HPDE6-E6E7 (cell line): ENCODE data around the gene ZC3H12A.

Experiments
- DNase-seq: peaks from one replicate; pipeline ENCODE4 v3.0.0; 2011; ENCODE audit warnings: missing footprints; ENCODE audit errors: extremely low spot score

Gene ZC3H12A

DNA sequence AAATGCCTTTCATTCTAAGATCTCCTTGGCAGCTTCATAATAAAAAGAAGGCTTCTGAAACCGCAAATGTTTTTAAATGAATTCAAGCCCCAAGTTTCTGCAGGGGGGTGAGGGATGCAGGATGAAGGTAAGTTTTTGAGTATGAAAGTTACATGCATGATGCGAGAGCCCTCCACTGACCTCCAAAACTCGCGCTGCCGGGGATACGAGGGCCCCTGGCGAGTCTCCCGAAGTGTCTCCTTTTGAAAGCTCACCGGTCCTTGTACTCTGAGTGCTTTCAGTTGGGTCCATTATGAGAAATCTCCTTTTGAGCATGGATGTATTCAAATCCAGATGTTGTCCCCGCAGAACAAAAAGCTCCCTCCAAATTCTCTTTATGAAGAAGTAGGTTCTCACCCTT is 18.9 kb upstream of the ZC3H12A start:
- no peak for DNase-seq

DNA sequence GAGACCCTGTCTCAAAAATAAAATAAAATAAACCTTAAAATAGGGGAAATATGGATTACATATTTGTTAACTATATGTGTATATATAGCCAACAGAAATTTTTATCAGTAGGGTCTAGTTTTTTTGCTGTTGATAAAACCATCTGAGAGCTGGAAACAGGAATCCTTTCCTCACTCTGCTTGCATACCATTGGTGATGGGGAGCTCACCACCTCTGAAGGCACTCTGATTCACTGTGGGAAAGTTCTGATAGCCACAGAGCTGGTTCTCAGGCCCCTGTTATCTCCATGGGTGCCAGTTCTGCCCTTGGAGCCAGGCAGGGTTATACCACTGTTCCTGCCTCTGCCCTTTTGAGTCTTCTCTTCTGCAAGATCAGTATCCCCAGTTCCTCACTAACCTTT is 17.8 kb upstream of the ZC3H12A start:
- DNase-seq: no peak

DNA sequence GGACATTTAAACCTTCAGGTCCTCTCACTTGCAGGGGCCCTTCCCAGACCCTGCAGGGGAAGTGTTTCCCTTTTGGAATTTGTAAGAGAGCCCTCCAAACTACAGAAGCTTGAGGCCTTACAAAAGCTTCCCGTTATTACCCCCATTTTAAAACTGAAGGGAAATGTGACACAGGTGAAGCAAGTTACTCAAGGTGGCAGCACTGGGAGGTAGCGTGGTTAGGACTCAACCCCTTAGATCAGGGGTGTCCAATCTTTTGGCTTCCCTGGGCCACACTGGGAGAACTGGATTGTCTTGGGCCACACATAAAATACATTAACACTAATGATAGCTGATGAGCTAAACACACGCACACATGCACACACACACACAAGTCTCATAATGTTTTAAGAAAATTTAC is 15.8 kb upstream of the ZC3H12A start:
- no peak for DNase-seq

- DNase-seq: no peak
Observed at GRCh38 chr1:37461698-37462436, 12.5 kb upstream of the ZC3H12A start.

- DNase-seq: no peak
Observed at GRCh38 chr1:37464443-37464842, 9.9 kb upstream of the ZC3H12A start.

DNA sequence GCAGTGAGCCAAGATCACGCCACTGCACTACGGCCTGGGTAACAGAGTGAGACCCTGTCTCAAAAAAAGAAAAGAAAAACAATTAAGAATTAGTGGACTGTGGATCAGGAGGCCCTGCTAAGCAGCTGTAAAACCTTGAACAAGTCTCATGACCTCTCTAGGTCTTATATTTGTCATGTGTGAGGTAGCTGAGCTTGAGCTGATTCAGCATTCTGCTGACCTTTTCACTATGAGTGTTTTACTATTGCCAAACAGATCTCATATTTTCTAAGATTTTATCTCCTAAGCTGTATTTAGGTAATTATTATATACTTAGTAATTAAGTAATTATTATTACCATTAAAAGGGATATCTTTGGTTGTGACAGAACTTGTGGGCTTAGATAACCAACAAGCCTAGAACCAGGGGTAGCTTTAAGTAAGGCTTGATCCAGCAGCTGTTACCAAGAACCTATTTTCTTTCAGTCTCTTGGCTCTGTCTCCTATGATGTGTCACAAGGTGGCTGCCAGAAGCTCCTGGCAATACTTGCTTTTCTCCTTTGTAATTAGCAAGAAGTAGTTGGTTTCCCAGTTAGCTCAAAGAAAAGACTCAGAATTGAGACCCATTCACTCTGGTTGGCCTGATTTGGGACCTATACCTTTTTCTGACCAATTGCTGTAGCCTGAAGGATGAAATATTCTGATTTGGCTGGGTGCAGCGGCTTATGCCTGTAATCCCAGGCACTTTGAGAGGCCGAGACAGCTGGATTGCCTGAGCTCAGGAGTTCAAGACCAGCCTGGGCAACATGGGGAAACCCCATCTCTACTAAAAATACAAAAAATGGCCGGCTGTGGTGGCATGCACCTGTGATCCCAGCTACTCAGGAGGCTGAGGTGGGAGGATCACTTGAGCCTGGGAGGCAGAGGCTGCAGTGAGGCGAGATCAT is 8.5 kb upstream of the ZC3H12A start:
- DNase-seq: no peak

DNA sequence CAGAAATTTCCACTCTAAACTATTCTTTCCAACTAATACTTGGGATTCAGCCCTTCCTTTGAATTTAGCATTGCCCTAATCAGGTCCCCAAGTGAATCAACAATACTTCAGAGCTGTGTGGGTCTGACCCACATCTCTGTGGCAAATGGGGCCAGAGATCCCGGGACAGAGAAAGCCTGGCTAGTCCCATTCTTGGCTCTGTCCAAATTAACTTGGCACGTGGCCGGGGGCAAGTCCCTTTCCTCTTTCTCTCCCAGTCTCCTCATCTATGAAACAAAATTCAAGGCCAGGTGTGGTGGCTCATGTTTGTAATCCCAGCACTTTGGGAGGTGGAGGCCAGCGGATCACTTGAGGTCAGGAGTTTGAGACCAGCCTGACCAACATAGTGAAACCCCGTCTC is 6.3 kb upstream of the ZC3H12A start:
- no peak for DNase-seq

DNA sequence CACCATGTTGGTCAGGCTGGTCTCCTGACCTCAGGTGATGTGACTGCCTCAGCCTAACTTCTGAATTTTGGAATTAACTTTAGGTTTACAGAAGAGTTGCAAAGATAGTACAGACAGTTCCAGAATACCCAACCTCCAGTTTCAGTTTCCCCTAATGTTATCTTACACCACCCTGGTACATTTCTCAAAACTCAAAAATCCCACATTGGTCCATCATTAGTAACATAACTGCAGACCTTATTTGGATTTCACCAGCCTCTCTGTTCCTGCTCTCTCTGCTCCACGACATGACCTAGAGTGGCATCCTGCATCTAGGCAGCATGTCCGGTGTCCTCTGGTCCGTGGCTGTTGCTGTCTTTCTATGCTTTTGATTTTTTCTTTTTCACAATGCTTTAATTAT is 5.0 kb upstream of the ZC3H12A start:
- no peak for DNase-seq

DNA sequence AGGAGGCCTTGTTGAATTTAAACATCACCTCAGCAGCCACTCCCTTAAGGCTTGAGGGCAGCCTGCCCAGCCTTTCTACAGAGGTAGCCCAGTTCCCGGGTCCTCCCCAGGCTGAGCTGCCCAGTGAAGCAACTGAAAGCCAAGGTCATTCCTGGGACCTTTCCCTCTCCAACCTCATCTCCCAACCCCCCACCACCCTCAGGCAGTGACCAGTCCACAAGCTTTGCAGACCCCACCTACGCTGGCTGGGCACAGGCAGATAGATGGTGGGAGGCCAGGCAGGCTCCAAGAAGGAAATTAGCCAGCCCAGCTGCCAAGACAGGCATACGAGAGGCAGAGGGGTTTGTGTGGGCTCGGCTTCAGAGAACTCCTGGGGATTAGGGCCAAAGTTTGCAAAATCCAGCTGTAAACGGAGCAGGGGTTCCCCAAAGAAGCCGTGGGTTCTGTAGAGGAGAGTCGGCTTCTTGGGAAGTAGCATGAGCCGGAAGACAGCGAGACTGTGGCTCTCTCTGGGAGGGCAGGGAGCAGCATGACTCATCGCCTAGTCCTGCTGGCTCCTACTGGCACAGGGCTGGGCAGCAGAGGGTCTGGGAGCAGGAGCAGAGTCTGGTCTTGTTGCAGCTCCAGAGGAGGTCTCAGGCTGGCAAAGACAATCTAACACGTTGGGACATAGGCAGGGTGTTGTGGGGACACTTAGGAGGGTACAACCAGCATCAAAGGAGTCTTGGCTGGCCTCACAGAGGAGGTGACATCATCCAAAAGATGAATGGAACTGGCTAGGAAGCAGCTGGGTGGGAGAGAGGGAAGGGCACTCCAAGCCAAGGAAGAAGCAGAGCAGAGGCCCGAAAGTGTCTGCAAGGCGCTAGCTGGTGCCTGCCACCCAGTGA is 2.8 kb upstream of the ZC3H12A start:
- peak; percentile 93 for DNase-seq

GRCh38 chr1:37472281-37472680 is 2.1 kb upstream of the ZC3H12A start:
- no peak for DNase-seq

DNA sequence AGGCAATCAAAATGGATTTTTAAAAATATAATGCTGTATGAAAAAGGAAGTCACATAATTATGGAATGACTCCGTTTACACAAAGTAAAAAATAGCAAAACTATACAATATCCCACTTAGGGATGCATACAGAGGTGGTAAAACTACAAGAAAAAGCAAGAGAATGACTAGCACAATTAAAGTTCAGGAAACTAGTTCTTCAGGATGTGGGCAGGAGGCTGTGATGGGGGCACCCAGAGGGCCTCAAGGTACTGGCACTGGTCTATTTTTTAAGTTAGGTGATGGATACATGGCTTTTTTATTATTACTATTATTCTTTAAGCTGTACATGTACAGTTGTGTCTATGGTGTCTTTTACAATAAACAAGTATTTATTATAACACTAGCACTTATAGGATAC is 1.4 kb upstream of the ZC3H12A start:
- no peak for DNase-seq

DNA sequence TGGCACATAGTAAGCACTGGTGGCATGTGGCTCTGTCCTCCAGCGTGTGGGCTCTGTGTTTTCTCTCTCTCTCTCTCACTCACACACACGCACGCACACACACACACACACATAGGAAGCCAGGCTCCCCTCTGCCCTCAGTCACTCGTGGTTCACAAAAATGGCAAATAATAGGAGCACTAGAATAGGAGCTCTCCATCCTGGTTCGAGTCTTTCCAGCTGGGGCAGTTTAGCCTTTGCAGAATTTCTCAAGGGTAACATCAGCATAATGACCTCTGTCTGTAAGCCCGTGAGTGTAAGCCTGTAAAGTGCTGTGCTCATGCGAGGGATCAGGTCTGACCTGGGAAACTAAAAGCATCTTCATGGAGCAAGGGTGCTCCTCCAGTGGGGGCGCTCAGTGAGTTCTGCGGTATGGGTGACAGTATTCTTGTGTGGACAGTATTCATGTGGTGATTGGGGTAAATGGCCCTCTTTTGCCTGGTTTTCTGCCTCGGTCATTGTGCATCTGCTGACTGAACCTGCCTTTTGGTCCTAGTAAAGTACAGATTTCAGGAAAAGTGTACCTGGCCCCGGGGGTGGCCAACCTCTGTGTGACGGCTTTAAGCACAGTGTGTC is 842 bp upstream of the ZC3H12A start:
- no peak for DNase-seq

- DNase-seq: no peak
Observed at GRCh38 chr1:37474697-37475379, 458 bp downstream of the ZC3H12A start.

GRCh38 chr1:37475380-37476086 is 1.2 kb downstream of the ZC3H12A start:
- DNase-seq: no peak

DNA sequence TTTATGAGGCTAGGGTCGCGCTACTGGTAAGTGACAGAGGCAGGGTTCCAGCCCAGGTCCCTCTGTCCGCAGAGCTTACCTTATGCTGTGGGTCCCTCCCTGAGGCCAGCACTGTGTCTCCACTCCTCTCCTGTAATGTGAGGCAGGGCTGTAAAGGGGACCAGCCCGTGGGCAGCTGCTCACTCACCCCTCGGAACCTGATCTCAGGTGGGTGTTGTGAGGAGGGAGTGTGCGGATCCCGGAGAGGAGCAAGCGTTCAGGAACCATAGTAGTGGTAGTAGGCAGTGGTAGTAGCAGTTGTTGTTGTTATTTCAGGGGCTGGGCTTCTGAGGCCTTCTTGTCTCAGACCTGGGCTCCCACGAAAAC is 1.7 kb downstream of the ZC3H12A start:
- no peak for DNase-seq

DNA sequence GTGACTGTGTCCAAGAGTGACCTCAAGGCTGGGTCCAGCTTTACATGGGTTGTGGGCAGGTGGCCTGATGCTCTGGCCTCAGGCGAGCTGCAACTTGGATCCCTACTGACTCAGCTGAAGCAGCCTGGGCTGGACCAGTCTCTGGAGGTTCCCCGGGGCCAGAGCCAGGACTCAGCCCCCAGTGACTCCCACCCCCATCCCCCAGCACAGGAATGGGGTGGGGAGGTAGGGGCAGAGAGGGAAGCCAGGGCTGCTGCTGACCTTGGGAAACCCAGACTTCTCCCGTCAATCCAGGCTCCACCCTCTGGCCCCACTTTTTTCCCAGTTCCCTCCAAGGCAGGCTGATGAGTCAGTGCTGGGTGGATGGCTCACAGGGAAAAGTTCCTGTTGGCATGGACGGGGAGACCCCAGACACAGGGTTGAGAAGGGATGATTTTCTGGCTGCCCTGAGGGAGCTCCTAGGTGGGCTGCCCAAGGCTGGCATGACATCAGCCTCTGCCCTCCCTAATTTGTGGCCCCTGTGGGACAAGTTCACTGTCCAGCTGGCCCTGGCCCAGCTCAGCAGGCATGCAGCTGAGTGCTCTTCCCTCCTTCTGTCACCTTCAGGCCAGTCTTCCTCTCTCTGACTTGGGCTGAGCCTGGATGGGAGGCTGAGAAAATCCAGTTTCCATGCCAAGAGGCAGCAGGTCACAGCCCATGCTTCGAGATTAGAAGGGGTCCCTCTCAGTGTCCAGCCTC is 2.2 kb downstream of the ZC3H12A start:
- no peak for DNase-seq

DNA sequence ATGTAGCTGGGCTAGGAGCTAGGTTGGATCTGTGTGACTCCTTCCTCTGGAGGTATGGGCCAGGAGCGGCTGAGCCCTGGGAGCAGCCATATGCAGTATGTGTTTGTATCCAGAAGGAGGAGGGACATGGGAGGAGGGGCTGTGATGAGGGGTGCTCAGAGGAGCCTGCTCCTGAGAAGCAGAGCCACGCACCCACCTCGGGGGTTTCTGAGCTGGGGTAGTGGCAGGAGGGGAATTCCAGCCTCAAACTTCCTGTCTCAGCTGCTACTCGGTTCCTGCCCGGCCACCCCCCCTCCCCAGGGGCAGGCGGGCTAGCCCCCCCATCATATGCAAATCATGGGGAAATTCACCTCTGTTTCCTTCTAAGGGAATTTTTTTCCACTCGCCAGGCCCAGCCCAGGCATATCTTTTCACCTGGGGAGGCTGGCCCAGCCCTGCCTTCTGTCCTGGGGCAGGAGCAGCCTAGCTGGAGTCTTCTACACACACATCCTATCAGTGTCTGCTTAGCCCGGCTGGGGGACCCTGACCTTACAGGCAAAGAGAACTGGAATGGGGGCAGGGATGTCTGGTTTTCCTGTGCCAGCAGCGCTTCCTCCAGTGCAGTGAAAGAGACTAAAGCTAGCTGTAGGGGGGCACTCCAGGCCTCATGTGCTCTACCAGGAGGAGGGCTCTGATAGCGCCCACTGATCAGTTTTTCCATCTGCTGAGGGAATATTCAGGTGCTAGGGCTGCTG is 3.0 kb downstream of the ZC3H12A start:
- DNase-seq: no peak

DNA sequence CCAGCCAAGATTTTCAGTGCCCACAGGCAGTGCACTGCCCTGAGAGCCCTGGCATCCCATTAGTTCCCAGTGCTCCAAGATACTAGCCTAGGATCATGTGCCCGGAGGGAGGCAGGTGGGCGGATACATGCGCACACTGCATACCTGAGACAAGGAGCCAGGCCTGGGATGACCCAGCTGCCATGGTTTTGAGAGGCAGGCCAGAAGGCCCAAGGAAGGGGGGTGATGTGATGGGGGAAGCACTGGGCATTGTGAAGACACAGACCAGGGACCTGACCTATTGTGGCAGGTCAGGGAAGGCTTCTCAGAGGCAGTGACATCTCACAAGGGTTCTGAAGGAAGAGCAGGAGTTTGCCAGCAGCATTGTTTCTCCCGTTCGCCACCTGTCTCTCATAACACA is 3.6 kb downstream of the ZC3H12A start:
- DNase-seq: no peak

DNA sequence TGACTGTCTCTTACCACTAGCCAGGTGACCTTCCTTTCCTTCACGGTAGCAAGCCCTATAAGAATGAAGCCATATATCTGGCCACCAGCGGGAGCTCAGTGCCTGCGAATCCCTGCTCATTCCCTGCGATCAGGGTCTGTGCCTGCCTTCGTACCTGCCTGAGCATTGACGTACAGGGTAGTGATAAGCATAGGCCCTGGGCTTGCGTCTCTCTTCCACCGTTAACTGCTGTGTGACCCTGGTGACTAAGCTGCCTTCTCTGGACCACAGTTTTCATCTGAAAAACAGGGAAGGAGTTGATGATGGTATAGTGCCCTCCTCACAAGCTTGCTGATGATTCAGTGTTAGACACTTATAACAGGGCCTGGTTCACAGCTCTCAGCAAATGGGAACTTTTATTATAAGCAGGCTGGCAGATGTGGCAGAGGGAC is 4.1 kb downstream of the ZC3H12A start:
- no peak for DNase-seq
